ENCODE data around the gene UNC5A.

The UNC5A gene

GRCh38 chr5:176846335-176847140 is 36.2 kb downstream of the UNC5A start:
- no peak for DNase-seq (ENCODE audit: low spot score)

- DNase-seq (ENCODE audit: low spot score), result no peak
Measured at GRCh38 chr5:176847148-176847547, 36.8 kb downstream of the UNC5A start.

GRCh38 chr5:176847726-176848290 is 37.4 kb downstream of the UNC5A start:
- no peak for DNase-seq (ENCODE audit: low spot score)

GRCh38 chr5:176848651-176849050 is 38.3 kb downstream of the UNC5A start:
- no peak for DNase-seq (ENCODE audit: low spot score)

GRCh38 chr5:176849611-176850227 is 39.4 kb downstream of the UNC5A start:
- no peak for DNase-seq (ENCODE audit: low spot score)

GRCh38 chr5:176850371-176851245 is 40.2 kb downstream of the UNC5A start:
- DNase-seq (ENCODE audit: low spot score), result no peak

- no peak for DNase-seq (ENCODE audit: low spot score)
Measured at GRCh38 chr5:176851380-176851779, 41.0 kb downstream of the UNC5A start.

- no peak for DNase-seq (ENCODE audit: low spot score)
Measured at GRCh38 chr5:176851871-176852658, 41.7 kb downstream of the UNC5A start.

GRCh38 chr5:176853151-176853778 is 42.9 kb downstream of the UNC5A start:
- no peak for DNase-seq (ENCODE audit: low spot score)

- DNase-seq (ENCODE audit: low spot score), result no peak
Measured at GRCh38 chr5:176854164-176854563, 43.8 kb downstream of the UNC5A start.

GRCh38 chr5:176855598-176855997 is 45.2 kb downstream of the UNC5A start:
- DNase-seq (ENCODE audit: low spot score), result no peak

GRCh38 chr5:176856746-176857145 is 46.4 kb downstream of the UNC5A start:
- no peak for DNase-seq (ENCODE audit: low spot score)

GRCh38 chr5:176857216-176857893 is 47.0 kb downstream of the UNC5A start:
- DNase-seq (ENCODE audit: low spot score), result no peak

- DNase-seq (ENCODE audit: low spot score), result no peak
Measured at GRCh38 chr5:176857894-176858273, 47.5 kb downstream of the UNC5A start.

- no peak for DNase-seq (ENCODE audit: low spot score)
Measured at GRCh38 chr5:176859916-176860315, 49.6 kb downstream of the UNC5A start.

GRCh38 chr5:176860381-176860780 is 50.0 kb downstream of the UNC5A start:
- DNase-seq (ENCODE audit: low spot score), result no peak

GRCh38 chr5:176861276-176861675 is 50.9 kb downstream of the UNC5A start:
- DNase-seq (ENCODE audit: low spot score), result no peak

- DNase-seq (ENCODE audit: low spot score), result no peak
Measured at GRCh38 chr5:176862330-176862995, 52.1 kb downstream of the UNC5A start.

- no peak for DNase-seq (ENCODE audit: low spot score)
Measured at GRCh38 chr5:176863041-176863764, 52.8 kb downstream of the UNC5A start.

Data from hepatic stellate cell (primary cell).